OCI-LY7 (cell line): ENCODE results near the gene CCDC15. TPM values are rescaled to one million over a fixed set of nuclear protein-coding genes. Genes with fewer than 3 reads are reported as not detected.
A peak's percentile ranks its signal among the peaks of the same experiment; 100 is the strongest.

Source experiments
- BruUV-seq: library from RNA; stranded (reverse); fragments of 400-500 nt; replicated peaks from 2 replicates; lab custom pipeline; 2021; lab: Mats Ljungman, UMichigan
- CTCF ChIA-PET: fragments of 300-600 bp; sonication (Branson Sonifier 250); formaldehyde crosslinking; loops from one replicate; lab custom pipeline; 2022; ENCODE audit warnings: antibody characterized with exemption; ENCODE audit not compliant: unreplicated experiment; lab: Charles Lee
- POLR2A ChIA-PET: fragments of 300-600 bp; sonication (Branson Sonifier 250); formaldehyde crosslinking; loops from one replicate; lab custom pipeline; 2022; ENCODE audit warnings: antibody characterized with exemption; lab: Charles Lee
- DNase-seq: peaks from one replicate; pipeline ENCODE4 v3.0.0-alpha.2; 2015; ENCODE audit warnings: low spot score
- H2AFZ ChIP-seq: fragments of 200-600 bp; sonication (generic), shearing (Covaris generic); 2 replicates; pipeline ENCODE4 v1.6.1; 2014; ENCODE audit warnings: mild to moderate bottlenecking, antibody characterized with exemption, low read length, moderate library complexity
- H3K27ac ChIP-seq: fragments of 200-600 bp; sonication (generic); 2 replicates; pipeline ENCODE4 v1.5.1; 2014; ENCODE audit warnings: mixed run types, low read depth, mild to moderate bottlenecking, moderate library complexity, low read length, inconsistent platforms; ENCODE audit not compliant: poor library complexity, severe bottlenecking
- H3K36me3 ChIP-seq: fragments of 200-600 bp; sonication (generic); 2 replicates; pipeline ENCODE4 v1.6.1; 2014; ENCODE audit warnings: mild to moderate bottlenecking, antibody characterized with exemption, low read length, moderate library complexity, mixed read lengths; ENCODE audit not compliant: insufficient read depth
- H3K4me1 ChIP-seq: fragments of 200-600 bp; sonication (generic); 2 replicates; pipeline ENCODE4 v1.5.1; 2014; ENCODE audit warnings: mild to moderate bottlenecking, low read length; ENCODE audit not compliant: insufficient read depth, poor library complexity, severe bottlenecking
- H3K4me2 ChIP-seq: fragments of 200-600 bp; sonication (generic); 2 replicates; pipeline ENCODE4 v1.6.1; 2014; ENCODE audit warnings: mild to moderate bottlenecking, low read length
- H3K4me3 ChIP-seq: fragments of 200-600 bp; sonication (generic); 2 replicates; pipeline ENCODE4 v1.5.1; 2014; ENCODE audit warnings: mild to moderate bottlenecking, low read depth, low read length; ENCODE audit not compliant: poor library complexity, severe bottlenecking
- H3K79me2 ChIP-seq: fragments of 200-600 bp; sonication (generic); 2 replicates; pipeline ENCODE4 v1.6.1; 2016; ENCODE audit warnings: low read depth, mild to moderate bottlenecking, low read length, moderate library complexity, mixed read lengths; ENCODE audit not compliant: insufficient read depth
- H3K9me2 ChIP-seq: fragments of 200-600 bp; sonication (generic); 2 replicates; pipeline ENCODE4 v1.6.1; 2016; ENCODE audit warnings: mild to moderate bottlenecking, low read length, mixed read lengths; ENCODE audit not compliant: insufficient read depth
- H3K9me3 ChIP-seq: fragments of 200-600 bp; sonication (generic); 2 replicates; pipeline ENCODE4 v1.6.1; 2014; ENCODE audit warnings: mild to moderate bottlenecking, mixed run types, low read length, mixed read lengths
- H4K20me1 ChIP-seq: fragments of 200-600 bp; sonication (generic); 2 replicates; pipeline ENCODE4 v1.6.1; 2014; ENCODE audit warnings: mild to moderate bottlenecking, antibody characterized with exemption, low read length, moderate library complexity, mixed read lengths; ENCODE audit not compliant: insufficient read depth
- CTCF ChIP-seq: fragments of 200-600 bp; sonication (generic); conservative IDR thresholded peaks from 2 replicates; pipeline ENCODE4 v1.5.1; 2014; ENCODE audit warnings: mild to moderate bottlenecking, antibody characterized with exemption, low read length, moderate library complexity, mixed read lengths
- EZH2phosphoT487 ChIP-seq: fragments of 200-600 bp; sonication (generic); IDR thresholded peaks from 2 replicates; pipeline ENCODE4 v1.6.1; 2018; ENCODE audit warnings: low read depth, borderline replicate concordance, mild to moderate bottlenecking, mixed run types, antibody characterized with exemption, low read length, moderate library complexity, mixed read lengths
- intact Hi-C: fragments of 100-400 bp; cut with micrococcal nuclease; formaldehyde crosslinking; loops from one replicate; pipeline ENCODE4 v1.10.0; 2022; ENCODE audit not compliant: unreplicated experiment
- total RNA-seq, 2 experiments: library from RNA; depleted of rRNA in 1 of 2; stranded (reverse); fragments of >200 nt in 1 of 2; shearing (Covaris generic) in 1 of 2; gene quantifications; 2 replicates each; pipeline ENCODE4 v1.2.3, GENCODE V29; 2014 to 2022

The CCDC15 gene
- total RNA-seq, 2 experiments from 2014 or later: 9.6 to 10.6 TPM

GRCh38 chr11:125057693-125058016, 103.7 kb downstream of the CCDC15 start:
- Histone ChIP-seq H3K9me3 (no peaks in the 10 kb centered on the region), H3K9me2 (no peaks in the 10 kb centered on the region), H3K4me2 (no peak overlapping the region), H3K79me2 (no peaks in the 10 kb centered on the region), H3K4me1 (no peaks in the 10 kb centered on the region), H2AFZ (no peak overlapping the region), H3K36me3 (no peaks in the 10 kb centered on the region), H3K27ac (no peak overlapping the region), H4K20me1 (no peaks in the 10 kb centered on the region), H3K4me3 (no peak overlapping the region)
- intact Hi-C loops: no loop called here
- ChIA-PET CTCF (no interaction called here), POLR2A (no interaction called here)
- BruUV-seq: no TSS peak
- no peak for DNase-seq
- TF ChIP-seq CTCF: no peak
- no peak for TF ChIP-seq EZH2phosphoT487

GRCh38 chr11:125061281-125061680, 107.3 kb downstream of the CCDC15 start:
- BruUV-seq: no TSS peak
- Histone ChIP-seq H3K4me1 (peaks cover 5% of the 10 kb centered on the region), H4K20me1 (no peaks in the 10 kb centered on the region), H2AFZ (no peak overlapping the region), H3K9me2 (no peaks in the 10 kb centered on the region), H3K27ac (no peak overlapping the region), H3K36me3 (no peaks in the 10 kb centered on the region), H3K4me3 (no peak overlapping the region), H3K79me2 (no peaks in the 10 kb centered on the region), H3K9me3 (no peaks in the 10 kb centered on the region), H3K4me2 (no peak overlapping the region)
- TF ChIP-seq CTCF (no peak), EZH2phosphoT487 (no peak)
- ChIA-PET POLR2A (interaction anchor here (0.5 kb wide), 1 partner anchor 285 kb away, joined by 3 read pairs; no protein-coding TSS in a partner anchor), CTCF (no interaction called here)
- intact Hi-C loops: no loop called here
- DNase-seq: no peak

GRCh38 chr11:125062218-125062930, 108.4 kb downstream of the CCDC15 start:
- CTCF ChIA-PET: interaction anchor here (0.6 kb wide), 2 partner anchors 21 to 331 kb away, joined by 3 read pairs; no protein-coding TSS in a partner anchor
- POLR2A ChIA-PET: no interaction called here
- Histone ChIP-seq H3K4me3 (peak overlapping the region; percentile 55), H4K20me1 (no peaks in the 10 kb centered on the region), H3K9me2 (no peaks in the 10 kb centered on the region), H3K4me1 (peaks cover 5% of the 10 kb centered on the region), H3K79me2 (no peaks in the 10 kb centered on the region), H3K4me2 (peak overlapping the region; percentile 71), H3K9me3 (no peaks in the 10 kb centered on the region), H3K36me3 (no peaks in the 10 kb centered on the region), H3K27ac (no peak overlapping the region), H2AFZ (no peak overlapping the region)
- BruUV-seq: no TSS peak
- intact Hi-C loops: no loop called here
- TF ChIP-seq EZH2phosphoT487: no peak
- DNase-seq: no peak
